Activated T-cell treated with anti-CD3 and anti-CD28 coated beads for 1 hour (primary cell): ENCODE results near the gene SLC27A5.
A peak's percentile ranks its signal among the peaks of the same experiment; 100 is the strongest.
"Not testable (repeated sequence)": the region's sequence is repeated elsewhere in the genome, so short reads cannot be mapped to it uniquely, and the experiment has no call there.

Experiments
- DNase-seq: peaks from one replicate; pipeline ENCODE4 v3.0.0-alpha.2; 2020; ENCODE audit warnings: low read depth

Gene SLC27A5

DNA sequence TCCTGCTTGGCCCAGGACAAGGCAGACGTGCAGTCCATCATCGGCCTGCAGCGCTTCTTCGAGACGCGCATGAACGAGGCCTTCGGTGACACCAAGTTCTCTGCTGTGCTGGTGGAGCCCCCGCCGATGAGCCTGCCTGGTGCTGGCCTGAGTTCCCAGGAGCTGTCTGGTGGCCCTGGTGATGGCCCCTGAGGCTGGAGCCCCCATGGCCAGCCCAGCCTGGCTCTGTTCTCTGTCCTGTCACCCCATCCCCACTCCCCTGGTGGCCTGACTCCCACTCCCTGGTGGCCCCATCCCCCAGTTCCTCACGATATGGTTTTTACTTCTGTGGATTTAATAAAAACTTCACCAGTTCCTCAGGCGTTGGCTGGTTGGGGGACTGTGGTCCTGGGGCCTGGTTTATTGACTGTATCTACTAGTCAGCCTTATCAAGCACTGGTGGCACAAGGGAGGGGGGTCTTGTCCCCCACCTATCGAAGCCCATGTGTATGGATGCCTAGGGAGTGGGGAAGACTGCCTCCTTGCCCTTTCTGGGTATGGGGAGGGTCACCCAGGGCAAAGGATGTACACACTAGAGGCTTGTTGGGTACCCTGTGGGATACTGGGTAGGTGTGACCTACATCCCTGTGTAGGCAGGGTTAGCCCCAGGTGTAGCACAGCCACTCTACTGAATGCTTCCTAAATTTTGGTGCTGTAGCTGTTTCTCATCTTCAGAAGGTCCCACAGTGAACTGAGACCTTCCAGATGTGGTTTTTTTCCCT is 38.8 kb upstream of the SLC27A5 start:
- no peak for DNase-seq

DNA sequence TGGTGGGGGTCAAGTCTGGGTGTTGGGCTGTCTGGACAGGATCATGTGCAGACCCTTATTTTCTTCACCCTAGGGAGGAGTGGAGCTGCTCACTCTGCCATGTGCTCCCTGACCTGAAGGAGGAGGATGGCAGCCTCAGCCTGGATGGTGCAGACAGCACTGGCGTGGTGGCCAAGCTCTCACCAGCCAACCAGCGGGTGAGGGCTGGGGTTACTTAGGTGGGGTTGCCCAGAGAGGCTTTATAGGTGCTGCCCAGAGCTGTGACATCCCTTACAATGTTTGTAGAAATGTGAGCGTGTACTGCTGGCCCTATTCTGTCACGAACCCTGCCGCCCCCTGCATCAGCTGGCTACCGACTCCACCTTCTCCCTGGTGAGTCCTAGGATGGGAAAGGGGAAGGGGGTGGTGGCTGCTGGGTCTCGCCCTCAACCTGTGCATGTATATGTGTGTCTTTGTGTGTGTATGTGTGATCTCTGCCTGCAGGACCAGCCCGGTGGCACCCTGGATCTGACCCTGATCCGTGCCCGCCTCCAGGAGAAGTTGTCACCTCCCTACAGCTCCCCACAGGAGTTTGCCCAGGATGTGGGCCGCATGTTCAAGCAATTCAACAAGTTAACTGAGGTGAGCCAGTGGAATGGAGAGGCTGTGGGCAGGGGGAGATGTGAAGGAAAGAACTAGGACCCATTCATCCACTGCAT is 38.0 kb upstream of the SLC27A5 start:
- no peak for DNase-seq

DNA sequence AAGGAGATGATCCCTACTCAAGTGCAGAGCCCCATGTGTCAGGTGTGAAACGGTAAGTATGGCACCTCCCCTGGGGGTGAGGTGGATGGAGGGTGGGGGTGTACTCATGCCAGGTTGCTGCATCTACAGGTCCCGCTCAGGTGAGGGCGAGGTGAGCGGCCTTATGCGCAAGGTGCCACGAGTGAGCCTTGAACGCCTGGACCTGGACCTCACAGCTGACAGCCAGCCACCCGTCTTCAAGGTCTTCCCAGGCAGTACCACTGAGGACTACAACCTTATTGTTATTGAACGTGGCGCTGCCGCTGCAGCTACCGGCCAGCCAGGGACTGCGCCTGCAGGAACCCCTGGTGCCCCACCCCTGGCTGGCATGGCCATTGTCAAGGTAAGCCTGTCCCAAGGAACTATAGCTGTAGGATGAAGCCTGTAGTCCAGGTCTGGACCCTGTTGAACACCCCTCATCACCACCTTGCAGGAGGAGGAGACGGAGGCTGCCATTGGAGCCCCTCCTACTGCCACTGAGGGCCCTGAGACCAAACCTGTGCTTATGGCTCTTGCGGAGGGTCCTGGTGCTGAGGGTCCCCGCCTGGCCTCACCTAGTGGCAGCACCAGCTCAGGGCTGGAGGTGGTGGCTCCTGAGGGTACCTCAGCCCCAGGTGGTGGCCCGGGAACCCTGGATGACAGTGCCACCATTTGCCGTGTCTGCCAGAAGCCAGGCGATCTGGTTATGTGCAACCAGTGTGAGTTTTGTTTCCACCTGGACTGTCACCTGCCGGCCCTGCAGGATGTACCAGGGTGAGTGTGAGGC is 37.3 kb upstream of the SLC27A5 start:
- DNase-seq, result no peak

DNA sequence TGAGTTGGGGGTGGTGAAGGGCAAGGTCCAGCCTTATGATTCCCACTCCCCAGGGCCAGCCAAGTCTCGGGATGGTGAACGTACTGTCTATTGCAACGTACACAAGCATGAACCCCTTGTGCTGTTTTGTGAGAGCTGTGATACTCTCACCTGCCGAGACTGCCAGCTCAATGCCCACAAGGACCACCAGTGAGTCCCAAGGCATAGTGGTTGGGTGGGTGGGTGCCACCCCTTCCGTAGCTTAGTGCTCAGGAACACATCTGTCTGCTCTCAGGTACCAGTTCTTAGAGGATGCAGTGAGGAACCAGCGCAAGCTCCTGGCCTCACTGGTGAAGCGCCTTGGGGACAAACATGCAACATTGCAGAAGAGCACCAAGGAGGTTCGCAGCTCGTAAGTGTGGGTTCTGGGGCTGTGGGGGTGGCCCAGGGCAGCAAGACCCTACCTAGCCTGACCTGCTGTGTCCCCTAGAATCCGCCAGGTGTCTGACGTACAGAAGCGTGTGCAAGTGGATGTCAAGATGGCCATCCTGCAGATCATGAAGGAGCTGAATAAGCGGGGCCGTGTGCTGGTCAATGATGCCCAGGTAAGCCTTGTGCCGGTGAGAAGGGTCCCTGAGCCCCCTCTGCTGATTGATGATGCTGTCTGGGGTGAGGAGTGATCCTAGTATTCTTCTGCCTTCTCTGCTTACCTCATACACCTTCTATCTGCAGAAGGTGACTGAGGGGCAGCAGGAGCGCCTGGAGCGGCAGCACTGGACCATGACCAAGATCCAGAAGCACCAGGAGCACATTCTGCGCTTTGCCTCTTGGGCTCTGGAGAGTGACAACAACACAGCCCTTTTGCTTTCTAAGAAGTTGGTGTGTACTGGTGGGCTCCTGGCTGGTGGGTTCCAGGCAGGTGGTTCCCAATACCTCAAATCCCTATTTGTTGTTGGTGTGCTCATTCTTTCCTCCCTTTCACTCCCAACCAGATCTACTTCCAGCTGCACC is 35.8 kb upstream of the SLC27A5 start:
- DNase-seq, result no peak

DNA sequence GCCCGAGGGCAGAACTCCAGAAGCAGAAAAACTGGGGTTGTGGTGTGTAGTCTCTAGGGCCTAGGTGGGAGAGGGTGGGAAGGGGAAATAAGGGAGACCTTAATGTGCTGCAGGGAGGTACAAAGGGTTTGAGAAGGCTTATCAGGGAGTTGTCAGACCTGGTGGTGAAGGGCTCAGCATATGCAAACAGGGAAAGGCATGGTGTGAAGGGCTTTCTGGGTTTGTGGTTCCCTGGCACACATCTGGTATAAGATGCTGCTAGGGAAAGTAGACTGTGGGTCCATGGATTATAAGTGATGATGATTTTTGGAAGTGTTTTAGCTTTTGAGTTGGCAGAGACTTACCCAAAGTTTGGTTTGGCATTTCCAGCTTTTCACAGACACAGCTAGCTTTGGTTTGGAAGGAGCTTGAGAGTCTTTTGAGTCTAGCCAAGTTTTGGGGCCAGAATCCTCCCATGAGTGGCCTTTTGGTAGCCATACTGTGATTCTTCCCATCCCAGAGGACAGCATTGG is 34.3 kb upstream of the SLC27A5 start:
- no peak for DNase-seq

DNA sequence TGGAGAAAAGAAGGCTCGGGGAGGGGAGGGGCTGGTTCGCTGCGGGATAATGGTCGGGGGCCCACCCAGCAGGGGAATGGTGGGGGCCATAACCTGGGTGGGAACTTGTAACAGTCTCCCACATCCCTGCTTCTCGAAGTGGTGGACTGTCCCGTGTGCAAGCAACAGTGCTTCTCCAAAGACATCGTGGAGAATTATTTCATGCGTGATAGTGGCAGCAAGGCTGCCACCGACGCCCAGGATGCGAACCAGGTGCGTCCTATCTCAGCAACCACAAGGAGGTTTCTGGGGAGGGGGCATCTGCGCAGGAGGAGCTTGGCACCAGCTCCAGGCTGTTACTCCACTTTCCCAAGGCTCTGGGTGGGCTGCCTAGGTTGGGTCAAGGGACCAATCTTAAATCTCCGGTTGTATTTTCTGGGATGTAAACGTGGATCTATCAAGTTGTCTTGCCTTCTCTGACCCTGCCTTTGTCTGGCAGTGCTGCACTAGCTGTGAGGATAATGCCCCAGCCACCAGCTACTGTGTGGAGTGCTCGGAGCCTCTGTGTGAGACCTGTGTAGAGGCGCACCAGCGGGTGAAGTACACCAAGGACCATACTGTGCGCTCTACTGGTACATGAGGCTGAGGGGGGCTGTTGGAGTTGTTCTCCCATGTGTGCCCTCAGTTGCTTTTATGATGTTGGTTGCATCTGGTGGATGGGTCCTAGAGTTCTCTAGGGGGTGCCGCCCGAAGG is 33.7 kb upstream of the SLC27A5 start:
- DNase-seq, result no peak

DNA sequence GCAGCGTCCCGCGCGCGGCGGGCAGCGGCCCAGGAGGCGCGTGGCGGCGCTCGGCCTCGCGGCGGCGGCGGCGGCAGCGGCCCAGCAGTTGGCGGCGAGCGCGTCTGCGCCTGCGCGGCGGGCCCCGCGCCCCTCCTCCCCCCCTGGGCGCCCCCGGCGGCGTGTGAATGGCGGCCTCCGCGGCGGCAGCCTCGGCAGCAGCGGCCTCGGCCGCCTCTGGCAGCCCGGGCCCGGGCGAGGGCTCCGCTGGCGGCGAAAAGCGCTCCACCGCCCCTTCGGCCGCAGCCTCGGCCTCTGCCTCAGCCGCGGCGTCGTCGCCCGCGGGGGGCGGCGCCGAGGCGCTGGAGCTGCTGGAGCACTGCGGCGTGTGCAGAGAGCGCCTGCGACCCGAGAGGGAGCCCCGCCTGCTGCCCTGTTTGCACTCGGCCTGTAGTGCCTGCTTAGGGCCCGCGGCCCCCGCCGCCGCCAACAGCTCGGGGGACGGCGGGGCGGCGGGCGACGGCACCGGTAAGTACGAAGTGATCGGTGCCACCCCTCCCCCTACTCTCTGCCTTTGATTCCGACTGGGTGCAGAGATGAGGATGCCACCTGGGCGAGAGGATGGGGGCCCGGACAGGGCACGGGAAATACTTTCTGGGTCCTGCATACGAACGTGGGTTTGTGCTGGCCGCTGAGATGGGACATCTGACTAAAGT is 32.9 kb upstream of the SLC27A5 start:
- peak; percentile 67 for DNase-seq

DNA sequence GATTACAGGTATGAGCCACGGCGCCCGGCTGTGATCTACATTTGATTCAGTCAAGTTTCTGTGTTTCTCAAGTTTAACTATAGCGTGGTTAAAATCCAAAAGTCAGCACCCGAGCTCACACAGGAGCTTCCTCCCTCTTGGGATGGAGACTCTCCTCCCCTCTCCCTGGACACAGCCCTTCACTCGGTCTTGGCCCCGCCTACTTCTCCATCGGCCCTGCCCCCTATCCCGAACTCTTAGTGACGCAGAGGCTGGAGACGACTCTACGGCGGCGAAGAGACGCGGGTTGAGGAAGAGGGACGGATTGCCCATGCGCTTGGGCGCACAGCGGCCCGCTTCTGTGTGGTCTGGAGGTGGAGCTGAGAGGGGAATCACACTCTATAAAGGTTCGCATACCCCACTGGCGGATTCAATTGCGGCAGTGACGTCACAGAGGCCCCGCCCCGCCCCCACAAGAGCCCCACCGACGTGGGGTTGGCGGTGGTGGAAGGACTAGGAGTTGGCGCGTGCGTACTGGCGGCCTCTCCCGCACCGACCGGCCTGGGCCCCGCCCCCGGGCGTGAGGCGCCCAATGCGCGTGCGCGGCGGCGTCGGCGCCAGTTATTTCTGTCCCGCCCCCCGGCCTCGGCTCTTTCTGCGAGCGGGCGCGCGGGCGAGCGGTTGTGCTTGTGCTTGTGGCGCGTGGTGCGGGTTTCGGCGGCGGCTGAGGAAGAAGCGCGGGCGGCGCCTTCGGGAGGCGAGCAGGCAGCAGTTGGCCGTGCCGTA is 32.2 kb upstream of the SLC27A5 start, which contains the start of gene TRIM28:
Gene TRIM28, plus strand, starts transcription at position 239 of the 765 bp plus-strand sequence. CDS start 694 bp downstream, outside the sequence.
- DNase-seq, result peak; percentile 100

DNA sequence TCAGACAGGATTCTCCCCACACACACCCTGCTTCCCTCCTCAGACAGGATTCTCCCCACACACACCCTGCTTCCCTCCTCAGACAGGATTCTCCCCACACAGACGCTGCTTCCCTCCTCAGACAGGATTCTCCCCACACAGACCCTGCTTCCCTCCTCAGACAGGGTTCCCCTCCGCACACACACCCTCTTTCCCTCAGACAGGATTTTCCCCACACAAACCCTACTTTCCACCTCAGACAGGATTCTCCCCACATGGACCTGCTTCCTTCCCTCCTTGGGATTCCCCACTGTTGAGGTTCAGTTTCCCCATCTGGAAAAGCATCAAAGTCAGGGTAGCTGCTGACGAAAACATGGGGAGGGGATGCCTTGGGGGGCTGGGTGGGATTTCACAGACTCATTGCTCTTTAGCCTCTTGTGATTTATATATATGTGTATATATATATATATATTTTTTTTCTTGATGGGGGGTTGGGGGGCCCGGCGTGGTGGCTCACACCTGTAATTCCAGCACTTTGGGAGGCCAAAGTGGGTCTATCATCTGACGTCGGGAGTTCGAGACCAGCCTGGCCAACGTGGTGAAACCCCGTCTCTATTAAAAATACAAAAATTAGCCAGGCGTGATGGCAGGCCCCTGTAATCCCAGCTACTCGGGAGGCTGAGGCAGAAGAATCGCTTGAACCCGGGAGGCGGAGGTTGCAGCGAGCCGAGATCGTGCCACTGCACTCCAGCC is 31.0 kb upstream of the SLC27A5 start:
- not testable (repeated sequence) for DNase-seq

DNA sequence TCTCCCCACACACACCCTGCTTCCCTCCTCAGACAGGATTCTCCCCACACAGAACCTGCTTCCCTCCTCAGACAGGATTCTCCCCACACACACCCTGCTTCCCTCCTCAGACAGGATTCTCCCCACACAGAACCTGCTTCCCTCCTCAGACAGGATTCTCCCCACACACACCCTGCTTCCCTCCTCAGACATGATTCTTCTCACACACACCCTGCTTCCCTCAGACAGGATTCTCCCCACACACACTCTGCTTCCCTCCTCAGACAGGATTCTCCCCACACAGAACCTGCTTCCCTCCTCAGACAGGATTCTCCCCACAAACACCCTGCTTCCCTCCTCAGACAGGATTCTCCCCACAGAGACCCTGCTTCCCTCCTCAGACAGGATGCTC is 27.4 kb upstream of the SLC27A5 start:
- DNase-seq, result not testable (repeated sequence)

DNA sequence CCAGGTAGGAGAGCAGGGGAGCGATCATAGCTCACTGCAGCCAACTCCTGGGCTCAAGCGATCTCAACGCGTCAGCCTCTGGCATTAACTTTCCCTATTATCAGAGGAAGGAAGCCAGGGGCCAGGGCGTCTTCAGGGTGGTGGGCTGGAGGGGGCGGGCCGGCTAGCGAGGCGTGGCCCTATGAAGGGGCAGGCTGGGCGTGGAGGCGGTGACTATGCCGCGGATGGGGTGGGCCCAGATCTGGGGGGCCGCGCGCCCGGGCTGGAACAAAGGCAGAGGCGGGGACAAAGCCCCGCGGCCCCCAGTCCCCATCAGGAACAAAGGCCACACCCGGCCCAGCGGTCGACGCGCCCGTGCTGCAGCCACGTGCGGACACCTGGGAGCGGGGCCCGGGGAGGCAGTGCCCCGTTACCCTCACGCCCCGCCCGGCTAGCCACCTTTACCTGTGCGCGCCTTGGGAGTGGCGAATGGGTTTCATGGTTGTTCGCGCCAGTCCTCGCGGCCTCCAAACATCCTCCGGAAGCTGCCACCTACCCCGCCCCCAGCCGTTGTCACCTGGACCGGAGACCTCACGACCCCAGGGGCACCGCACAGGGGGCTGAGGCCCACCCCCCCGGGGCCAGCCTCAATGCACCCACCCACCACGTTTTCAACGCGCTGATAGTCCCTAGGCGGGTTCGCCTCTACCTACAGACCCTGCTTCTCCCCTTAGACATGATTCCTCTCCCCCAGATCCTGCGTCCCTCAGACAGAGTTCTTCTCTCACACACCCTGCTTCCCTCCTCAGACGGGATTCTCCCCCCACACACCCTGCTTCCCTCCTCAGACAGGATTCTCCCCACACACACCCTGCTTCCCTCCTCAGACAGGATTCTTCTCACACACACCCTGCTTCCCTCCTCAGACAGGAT is 26.7 kb upstream of the SLC27A5 start:
- no peak for DNase-seq

DNA sequence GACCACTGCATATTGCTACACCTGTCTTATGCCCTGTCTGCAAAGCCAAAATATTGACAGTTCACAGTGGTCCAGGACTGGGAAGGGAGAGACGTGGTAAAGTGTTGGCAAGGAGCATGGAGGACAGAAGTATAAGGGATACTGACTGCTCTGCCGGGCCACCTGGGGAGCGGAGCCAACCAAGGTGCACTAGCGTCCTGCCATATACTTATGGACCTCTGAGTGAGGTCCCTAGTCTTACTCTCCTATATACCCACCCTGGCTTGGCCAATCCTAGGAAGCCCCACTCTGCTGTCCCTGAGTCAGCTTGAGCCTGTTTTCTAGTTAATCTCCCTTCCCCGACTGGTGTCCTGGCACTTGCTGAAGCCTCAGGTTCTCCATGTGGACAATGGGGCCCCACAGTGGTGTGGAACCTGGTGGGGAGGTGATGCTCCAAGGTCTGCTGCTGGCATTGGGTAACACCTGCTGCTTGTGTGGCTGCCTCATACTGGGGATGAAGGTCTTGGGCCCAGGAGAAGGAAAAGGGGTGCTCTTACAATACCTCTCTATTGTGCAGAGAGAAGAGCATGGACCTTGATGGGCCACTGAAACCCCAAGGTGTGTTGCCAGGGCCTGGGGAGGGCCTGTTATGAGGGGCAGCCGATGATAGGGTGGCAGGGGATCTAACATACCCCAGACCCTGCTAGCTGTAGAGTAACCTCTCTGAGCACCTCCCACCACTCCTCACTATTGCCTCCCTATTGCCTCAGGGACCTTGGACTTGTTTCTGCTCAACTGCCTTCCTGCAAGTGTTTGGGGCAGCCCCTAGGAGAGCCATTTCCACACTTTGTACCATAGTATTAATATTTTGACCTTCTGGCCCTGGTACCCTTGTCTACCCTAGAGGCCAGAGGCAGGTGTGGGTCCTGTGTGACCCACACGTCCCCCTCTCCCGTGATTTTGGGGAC is 25.3 kb upstream of the SLC27A5 start:
- no peak for DNase-seq

DNA sequence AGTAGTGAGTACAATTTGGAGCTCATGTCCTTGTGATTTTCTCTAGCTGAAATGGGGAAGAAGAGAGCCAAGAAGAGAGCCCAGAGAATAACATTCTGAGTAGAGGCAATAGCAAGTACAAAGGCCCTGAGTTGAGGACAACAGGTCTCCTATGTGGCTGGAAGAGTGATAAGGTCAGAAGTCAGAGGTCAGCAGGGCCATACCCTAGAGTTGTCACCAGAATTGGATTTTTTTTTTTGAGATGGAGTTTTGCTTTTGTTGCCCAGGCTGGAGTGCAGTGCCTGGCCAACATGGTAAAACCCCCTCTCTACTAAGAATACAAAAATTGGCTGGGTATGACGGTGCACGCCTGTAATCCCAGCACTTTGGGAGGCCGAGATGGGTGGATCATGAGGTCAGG is 24.1 kb upstream of the SLC27A5 start:
- DNase-seq, result no peak

DNA sequence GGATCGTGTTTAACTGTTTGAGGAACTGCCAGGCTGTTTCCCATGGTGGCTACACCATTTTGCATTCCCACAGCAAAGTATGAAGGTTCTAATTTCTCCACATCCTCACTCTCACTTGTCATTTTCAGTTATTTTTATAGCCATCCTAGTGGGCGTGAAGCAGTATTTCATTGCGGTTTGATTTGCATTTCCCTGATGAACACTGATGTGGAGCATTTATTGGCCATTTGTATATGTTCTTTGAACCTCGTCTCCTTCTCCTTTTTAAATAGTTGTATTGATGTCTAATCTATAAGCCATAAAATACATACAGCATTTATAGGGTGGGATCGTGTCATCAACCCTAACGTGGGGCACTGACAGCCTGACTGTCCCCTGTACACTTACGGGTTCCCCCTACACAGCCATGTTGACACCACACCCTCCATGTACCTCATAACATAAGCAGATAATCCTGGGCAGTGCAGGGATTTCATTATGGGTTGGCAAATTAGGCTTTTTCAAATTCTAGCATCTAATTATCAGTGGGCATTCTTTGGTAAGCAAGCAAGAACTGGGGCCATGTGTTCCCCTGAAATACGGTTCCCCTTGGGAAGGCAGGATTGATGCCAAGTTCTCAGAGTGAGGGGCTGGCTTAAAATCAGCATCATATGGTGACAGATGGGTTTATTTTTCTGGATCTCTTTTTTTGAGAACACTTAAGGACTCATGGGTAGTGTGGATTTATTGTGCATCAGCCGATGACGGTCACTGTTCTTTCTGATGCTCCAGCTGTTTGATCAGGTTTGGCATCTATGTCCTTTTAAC is 19.4 kb upstream of the SLC27A5 start:
- no peak for DNase-seq

DNA sequence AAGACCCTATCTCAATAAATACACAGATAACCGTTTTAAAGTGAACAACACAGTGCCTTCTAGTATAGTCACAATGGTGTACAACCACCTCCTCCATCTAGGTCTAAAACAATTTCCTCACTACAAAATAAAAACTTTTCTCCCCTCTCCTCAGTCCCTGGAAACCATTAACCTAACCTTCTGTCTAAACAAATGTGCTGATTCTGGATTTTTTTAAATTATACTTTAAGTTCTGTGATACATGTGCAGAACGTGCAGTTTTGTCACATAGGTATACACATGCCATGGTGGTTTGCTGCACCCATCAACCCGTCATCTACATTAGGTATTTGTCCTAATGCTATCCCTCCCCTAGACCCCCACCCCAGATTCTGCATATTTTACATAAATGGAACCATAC is 17.6 kb upstream of the SLC27A5 start:
- DNase-seq, result no peak
